ENCODE data around the gene NUTM2D.
"Not testable (repeated sequence)": the region's sequence is repeated elsewhere in the genome, so short reads cannot be mapped to it uniquely, and the experiment has no call there.

NUTM2D gene

GRCh38 chr10:87357444-87357843 is at the start of gene NUTM2D:
Gene NUTM2D (plus strand): TSS chr10:87357744. CDS start chr10:87358266, 522 bp downstream.
- H3K4me3 ChIP-seq (ENCODE audit: low read depth, low read length); H3K36me3 ChIP-seq (ENCODE audit: control insufficient read depth, insufficient read depth, low read length); H3K4me1 ChIP-seq (ENCODE audit: control insufficient read depth, insufficient read depth, low read length): not testable (repeated sequence)

GRCh38 chr10:87308702-87309101 is 48.8 kb upstream of the NUTM2D start:
- not testable (repeated sequence) for H3K27me3 ChIP-seq (ENCODE audit: control insufficient read depth, insufficient read depth, low read length); H3K36me3 ChIP-seq (ENCODE audit: control insufficient read depth, insufficient read depth, low read length); H3K27ac ChIP-seq (ENCODE audit: low read depth, low read length); H3K9me3 ChIP-seq (ENCODE audit: control insufficient read depth, insufficient read depth, low read length); H3K9ac ChIP-seq (ENCODE audit: low read depth, low read length); H3K4me1 ChIP-seq (ENCODE audit: control insufficient read depth, insufficient read depth, low read length); H3K4me3 ChIP-seq (ENCODE audit: low read depth, low read length)

More at GRCh38 chr10:87357444-87357843, at the start of gene NUTM2D:
- H3K27me3 ChIP-seq (ENCODE audit: control insufficient read depth, insufficient read depth, low read length); H3K9ac ChIP-seq (ENCODE audit: low read depth, low read length); H3K27ac ChIP-seq (ENCODE audit: low read depth, low read length); H3K9me3 ChIP-seq (ENCODE audit: control insufficient read depth, insufficient read depth, low read length): not testable (repeated sequence)

GRCh38 chr10:87309657-87310056 is 47.9 kb upstream of the NUTM2D start:
- H3K27ac ChIP-seq (ENCODE audit: low read depth, low read length); H3K9ac ChIP-seq (ENCODE audit: low read depth, low read length); H3K4me1 ChIP-seq (ENCODE audit: control insufficient read depth, insufficient read depth, low read length); H3K27me3 ChIP-seq (ENCODE audit: control insufficient read depth, insufficient read depth, low read length); H3K36me3 ChIP-seq (ENCODE audit: control insufficient read depth, insufficient read depth, low read length); H3K9me3 ChIP-seq (ENCODE audit: control insufficient read depth, insufficient read depth, low read length); H3K4me3 ChIP-seq (ENCODE audit: low read depth, low read length): not testable (repeated sequence)

GRCh38 chr10:87311521-87311920 is 46.0 kb upstream of the NUTM2D start:
- H3K4me1 ChIP-seq (ENCODE audit: control insufficient read depth, insufficient read depth, low read length); H3K9ac ChIP-seq (ENCODE audit: low read depth, low read length); H3K36me3 ChIP-seq (ENCODE audit: control insufficient read depth, insufficient read depth, low read length); H3K27me3 ChIP-seq (ENCODE audit: control insufficient read depth, insufficient read depth, low read length); H3K9me3 ChIP-seq (ENCODE audit: control insufficient read depth, insufficient read depth, low read length); H3K4me3 ChIP-seq (ENCODE audit: low read depth, low read length); H3K27ac ChIP-seq (ENCODE audit: low read depth, low read length): not testable (repeated sequence)

GRCh38 chr10:87313649-87314359 is 43.7 kb upstream of the NUTM2D start:
- H3K27me3 ChIP-seq (ENCODE audit: control insufficient read depth, insufficient read depth, low read length); H3K4me3 ChIP-seq (ENCODE audit: low read depth, low read length); H3K9ac ChIP-seq (ENCODE audit: low read depth, low read length); H3K9me3 ChIP-seq (ENCODE audit: control insufficient read depth, insufficient read depth, low read length); H3K36me3 ChIP-seq (ENCODE audit: control insufficient read depth, insufficient read depth, low read length); H3K4me1 ChIP-seq (ENCODE audit: control insufficient read depth, insufficient read depth, low read length); H3K27ac ChIP-seq (ENCODE audit: low read depth, low read length): not testable (repeated sequence)

- H3K36me3 ChIP-seq (ENCODE audit: control insufficient read depth, insufficient read depth, low read length); H3K27ac ChIP-seq (ENCODE audit: low read depth, low read length); H3K9ac ChIP-seq (ENCODE audit: low read depth, low read length); H3K4me1 ChIP-seq (ENCODE audit: control insufficient read depth, insufficient read depth, low read length); H3K27me3 ChIP-seq (ENCODE audit: control insufficient read depth, insufficient read depth, low read length); H3K4me3 ChIP-seq (ENCODE audit: low read depth, low read length); H3K9me3 ChIP-seq (ENCODE audit: control insufficient read depth, insufficient read depth, low read length): not testable (repeated sequence)
Measured at GRCh38 chr10:87314360-87314973, 43.1 kb upstream of the NUTM2D start.

- H3K9me3 ChIP-seq (ENCODE audit: control insufficient read depth, insufficient read depth, low read length); H3K27me3 ChIP-seq (ENCODE audit: control insufficient read depth, insufficient read depth, low read length); H3K4me1 ChIP-seq (ENCODE audit: control insufficient read depth, insufficient read depth, low read length); H3K9ac ChIP-seq (ENCODE audit: low read depth, low read length); H3K4me3 ChIP-seq (ENCODE audit: low read depth, low read length); H3K36me3 ChIP-seq (ENCODE audit: control insufficient read depth, insufficient read depth, low read length); H3K27ac ChIP-seq (ENCODE audit: low read depth, low read length): not testable (repeated sequence)
Measured at GRCh38 chr10:87321505-87321904, 36.0 kb upstream of the NUTM2D start.

GRCh38 chr10:87324559-87324958 is 33.0 kb upstream of the NUTM2D start:
- H3K4me1 ChIP-seq (ENCODE audit: control insufficient read depth, insufficient read depth, low read length); H3K9me3 ChIP-seq (ENCODE audit: control insufficient read depth, insufficient read depth, low read length); H3K36me3 ChIP-seq (ENCODE audit: control insufficient read depth, insufficient read depth, low read length); H3K27ac ChIP-seq (ENCODE audit: low read depth, low read length); H3K9ac ChIP-seq (ENCODE audit: low read depth, low read length); H3K27me3 ChIP-seq (ENCODE audit: control insufficient read depth, insufficient read depth, low read length); H3K4me3 ChIP-seq (ENCODE audit: low read depth, low read length): not testable (repeated sequence)

- H3K4me3 ChIP-seq (ENCODE audit: low read depth, low read length); H3K27me3 ChIP-seq (ENCODE audit: control insufficient read depth, insufficient read depth, low read length); H3K9me3 ChIP-seq (ENCODE audit: control insufficient read depth, insufficient read depth, low read length); H3K4me1 ChIP-seq (ENCODE audit: control insufficient read depth, insufficient read depth, low read length); H3K9ac ChIP-seq (ENCODE audit: low read depth, low read length); H3K36me3 ChIP-seq (ENCODE audit: control insufficient read depth, insufficient read depth, low read length); H3K27ac ChIP-seq (ENCODE audit: low read depth, low read length): not testable (repeated sequence)
Measured at GRCh38 chr10:87327958-87328357, 29.6 kb upstream of the NUTM2D start.

- H3K9ac ChIP-seq (ENCODE audit: low read depth, low read length); H3K27ac ChIP-seq (ENCODE audit: low read depth, low read length); H3K27me3 ChIP-seq (ENCODE audit: control insufficient read depth, insufficient read depth, low read length); H3K9me3 ChIP-seq (ENCODE audit: control insufficient read depth, insufficient read depth, low read length); H3K36me3 ChIP-seq (ENCODE audit: control insufficient read depth, insufficient read depth, low read length); H3K4me1 ChIP-seq (ENCODE audit: control insufficient read depth, insufficient read depth, low read length); H3K4me3 ChIP-seq (ENCODE audit: low read depth, low read length): not testable (repeated sequence)
Measured at GRCh38 chr10:87329131-87329530, 28.4 kb upstream of the NUTM2D start.

GRCh38 chr10:87332687-87333086 is 24.9 kb upstream of the NUTM2D start:
- H3K4me3 ChIP-seq (ENCODE audit: low read depth, low read length); H3K27ac ChIP-seq (ENCODE audit: low read depth, low read length); H3K27me3 ChIP-seq (ENCODE audit: control insufficient read depth, insufficient read depth, low read length); H3K9me3 ChIP-seq (ENCODE audit: control insufficient read depth, insufficient read depth, low read length); H3K9ac ChIP-seq (ENCODE audit: low read depth, low read length); H3K36me3 ChIP-seq (ENCODE audit: control insufficient read depth, insufficient read depth, low read length); H3K4me1 ChIP-seq (ENCODE audit: control insufficient read depth, insufficient read depth, low read length): not testable (repeated sequence)

Data from HUES48 (cell line).